Endodermal cell (in vitro differentiated cells): ENCODE data around the gene ENDOU. TPM values are rescaled to one million over a fixed set of nuclear protein-coding genes. Genes with fewer than 3 reads are reported as not detected.

ENCODE experiments used
- DNase-seq: peaks from one replicate; pipeline ENCODE4 v3.0.0-alpha.2; 2017
- H3K27ac ChIP-seq: 2 replicates; pipeline ENCODE4 v1.5.1; 2013; ENCODE audit warnings: mild to moderate bottlenecking, low read depth, low read length, moderate library complexity
- H3K27me3 ChIP-seq: 2 replicates; pipeline ENCODE4 v1.6.1; 2013; ENCODE audit warnings: mild to moderate bottlenecking, low read length, moderate library complexity; ENCODE audit not compliant: insufficient read depth, control insufficient read depth, poor library complexity, severe bottlenecking
- H3K36me3 ChIP-seq: 2 replicates; pipeline ENCODE4 v1.7.0; 2013; ENCODE audit warnings: mild to moderate bottlenecking, low read length, moderate library complexity; ENCODE audit not compliant: control insufficient read depth, insufficient read depth
- H3K4me1 ChIP-seq: one replicate; pipeline ENCODE4 v1.7.0; 2013; ENCODE audit warnings: low read length; ENCODE audit not compliant: control insufficient read depth, insufficient read depth
- H3K4me3 ChIP-seq: 2 replicates; pipeline ENCODE4 v1.5.1; 2013; ENCODE audit warnings: mild to moderate bottlenecking, low read length, moderate library complexity
- H3K9ac ChIP-seq: 2 replicates; pipeline ENCODE4 v1.6.1; 2013; ENCODE audit warnings: mild to moderate bottlenecking, low read length, moderate library complexity; ENCODE audit not compliant: poor library complexity, severe bottlenecking; ENCODE audit errors: extremely low read depth
- H3K9me3 ChIP-seq: 2 replicates; pipeline ENCODE4 v1.6.1; 2013; ENCODE audit warnings: mild to moderate bottlenecking, low read length, moderate library complexity; ENCODE audit not compliant: control insufficient read depth
- H3K27ac Mint-ChIP-seq: 2 replicates; pipeline ENCODE4 v1.8.0; 2020; ENCODE audit warnings: mixed read lengths
- H3K27me3 Mint-ChIP-seq: 2 replicates; pipeline ENCODE4 v1.8.0; 2021; ENCODE audit warnings: mild to moderate bottlenecking, mixed read lengths; ENCODE audit not compliant: insufficient read depth
- H3K36me3 Mint-ChIP-seq: 2 replicates; pipeline ENCODE4 v1.8.0; 2020; ENCODE audit warnings: low read depth, mixed read lengths
- H3K4me1 Mint-ChIP-seq: 2 replicates; pipeline ENCODE4 v1.8.0; 2020; ENCODE audit warnings: mixed read lengths
- H3K4me3 Mint-ChIP-seq: 2 replicates; pipeline ENCODE4 v1.8.0; 2020; ENCODE audit warnings: mild to moderate bottlenecking, moderate library complexity, mixed read lengths
- H3K9me3 Mint-ChIP-seq: 2 replicates; pipeline ENCODE4 v1.8.0; 2020; ENCODE audit warnings: mild to moderate bottlenecking, mixed read lengths
- CTCF ChIP-seq: fragments of 200-600 bp; sonication (generic); conservative IDR thresholded peaks from 2 replicates; pipeline ENCODE4 v1.5.0; 2021; ENCODE audit warnings: antibody characterized with exemption, mild to moderate bottlenecking
- WGBS, 2 experiments: methylation state at CpG; one replicate each; pipeline versions ENCODE4 v1.1.5 to v1.1.7; 2013; ENCODE audit warnings: missing lambda C conversion rate in 2 of 2, mixed read lengths in 1 of 2; ENCODE audit not compliant: insufficient coverage in 1 of 2, insufficient read length in 1 of 2; 5-methylcytosine and 5-hydroxymethylcytosine counted together
- total RNA-seq, 2 donors: library from RNA; stranded (reverse); fragmentation: NEBNext Ultra II Directional in 1 of 2; extraction: Animal tissue kit (Norgen Biotek cat#: 25700) in 1 of 2; gene quantifications; 2 replicates in 1 of 2; 3 replicates in 1 of 2; pipeline ENCODE4 v1.2.1, GENCODE V29; 2021

Gene ENDOU
- total RNA-seq, 2 donors from 2014 or later, result not detected

GRCh38 chr12:47700263-47700662 is 25.0 kb downstream of the ENDOU start:
- Histone ChIP-seq H3K4me3 (no peak overlapping the region), H3K9me3 (no peaks in the 10 kb centered on the region), H3K27me3 (no peaks in the 10 kb centered on the region), H3K36me3 (peaks cover 65% of the 10 kb centered on the region), H3K27ac (no peak overlapping the region), H3K4me1 (no peaks in the 10 kb centered on the region), H3K9ac (no peak overlapping the region)
- 95 to 100% methylated on average over 1 of the region's 2 CpGs for WGBS, 2 experiments
- no peaks in the 10 kb centered on the region for H3K27me3 Mint-ChIP-seq
- peaks cover 12% of the 10 kb centered on the region for H3K4me1 Mint-ChIP-seq
- no peak overlapping the region for H3K27ac Mint-ChIP-seq
- no peak for TF ChIP-seq CTCF
- H3K36me3 Mint-ChIP-seq, result peaks cover 36% of the 10 kb centered on the region
- DNase-seq, result no peak
- H3K9me3 Mint-ChIP-seq, result no peaks in the 10 kb centered on the region
- no peak overlapping the region for H3K4me3 Mint-ChIP-seq

- H3K9ac ChIP-seq, result no peak overlapping the region
- no peaks in the 10 kb centered on the region for H3K27me3 Mint-ChIP-seq
- H3K4me1 ChIP-seq, result no peaks in the 10 kb centered on the region
- no peaks in the 10 kb centered on the region for H3K9me3 Mint-ChIP-seq
- 93 to 96% methylated on average over 4 to 6 of the region's 7 CpGs for WGBS, 2 experiments
- no peaks in the 10 kb centered on the region for H3K9me3 ChIP-seq
- H3K4me3 Mint-ChIP-seq, result no peak overlapping the region
- no peak overlapping the region for H3K27ac Mint-ChIP-seq
- H3K36me3 Mint-ChIP-seq, result peaks cover 46% of the 10 kb centered on the region
- peaks cover 4% of the 10 kb centered on the region for H3K4me1 Mint-ChIP-seq
- no peak overlapping the region for H3K27ac ChIP-seq
- TF ChIP-seq CTCF, result no peak
- H3K27me3 ChIP-seq, result no peaks in the 10 kb centered on the region
- H3K4me3 ChIP-seq, result no peak overlapping the region
- DNase-seq, result no peak
- peaks cover 80% of the 10 kb centered on the region for H3K36me3 ChIP-seq
Measured at GRCh38 chr12:47698631-47699030, 26.7 kb downstream of the ENDOU start.

- Mint-ChIP-seq H3K27me3 (no peaks in the 10 kb centered on the region), H3K27ac (no peak overlapping the region), H3K4me1 (no peaks in the 10 kb centered on the region), H3K4me3 (no peak overlapping the region), H3K36me3 (peaks cover 52% of the 10 kb centered on the region), H3K9me3 (no peaks in the 10 kb centered on the region)
- Histone ChIP-seq H3K27ac (no peak overlapping the region), H3K36me3 (peaks cover 81% of the 10 kb centered on the region), H3K4me3 (no peak overlapping the region), H3K4me1 (no peaks in the 10 kb centered on the region), H3K27me3 (no peaks in the 10 kb centered on the region), H3K9me3 (no peaks in the 10 kb centered on the region), H3K9ac (no peak overlapping the region)
- TF ChIP-seq CTCF, result no peak
- 95 to 100% methylated on average over 3 to 4 of the region's 4 CpGs for WGBS, 2 experiments
- no peak for DNase-seq
Measured at GRCh38 chr12:47698055-47698454, 27.2 kb downstream of the ENDOU start.
